Measurements from ENCODE around the gene AADACL4. TPM values are rescaled to one million over a fixed set of nuclear protein-coding genes. Genes with fewer than 3 reads are reported as not detected.
"Not testable (repeated sequence)": the region's sequence is repeated elsewhere in the genome, so short reads cannot be mapped to it uniquely, and the experiment has no call there.

AADACL4 gene
- total RNA-seq, 1 donor from 2014 or later, result not detected

- DNase-seq (ENCODE audit: low read depth, low spot score), result no peak
Measured at GRCh38 chr1:12629511-12629956, 14.4 kb upstream of the AADACL4 start.

GRCh38 chr1:12629985-12630760 lies 13.7 kb upstream of the AADACL4 start:
- DNase-seq (ENCODE audit: low read depth, low spot score), result no peak

GRCh38 chr1:12630946-12631530 lies 12.8 kb upstream of the AADACL4 start:
- no peak for DNase-seq (ENCODE audit: low read depth, low spot score)

GRCh38 chr1:12631571-12631970 lies 12.3 kb upstream of the AADACL4 start:
- no peak for DNase-seq (ENCODE audit: low read depth, low spot score)

GRCh38 chr1:12634156-12634555 lies 9.7 kb upstream of the AADACL4 start:
- DNase-seq (ENCODE audit: low read depth, low spot score), result no peak

GRCh38 chr1:12634696-12635202 lies 9.1 kb upstream of the AADACL4 start:
- peak; percentile 49 for DNase-seq (ENCODE audit: low read depth, low spot score)

- DNase-seq (ENCODE audit: low read depth, low spot score), result peak; percentile 63
Measured at GRCh38 chr1:12636098-12636950, 7.6 kb upstream of the AADACL4 start.

GRCh38 chr1:12637693-12638092 lies 6.2 kb upstream of the AADACL4 start:
- no peak for DNase-seq (ENCODE audit: low read depth, low spot score)

- no peak for DNase-seq (ENCODE audit: low read depth, low spot score)
Measured at GRCh38 chr1:12640237-12640957, 3.5 kb upstream of the AADACL4 start.

- DNase-seq (ENCODE audit: low read depth, low spot score), result no peak
Measured at GRCh38 chr1:12640958-12641272, 3.0 kb upstream of the AADACL4 start.

- DNase-seq (ENCODE audit: low read depth, low spot score), result no peak
Measured at GRCh38 chr1:12643079-12643478, 806 bp upstream of the AADACL4 start.

GRCh38 chr1:12644237-12644636 lies 352 bp downstream of the AADACL4 start:
- no peak for DNase-seq (ENCODE audit: low read depth, low spot score)

GRCh38 chr1:12644829-12645228 lies 944 bp downstream of the AADACL4 start:
- no peak for DNase-seq (ENCODE audit: low read depth, low spot score)

- not testable (repeated sequence) for DNase-seq (ENCODE audit: low read depth, low spot score)
Measured at GRCh38 chr1:12645401-12645800, 1.5 kb downstream of the AADACL4 start.

GRCh38 chr1:12648741-12649140 lies 4.9 kb downstream of the AADACL4 start:
- no peak for DNase-seq (ENCODE audit: low read depth, low spot score)

- no peak for DNase-seq (ENCODE audit: low read depth, low spot score)
Measured at GRCh38 chr1:12649971-12650421, 6.1 kb downstream of the AADACL4 start.

GRCh38 chr1:12654004-12654567 lies 10.2 kb downstream of the AADACL4 start:
- no peak for DNase-seq (ENCODE audit: low read depth, low spot score)

- DNase-seq (ENCODE audit: low read depth, low spot score), result no peak
Measured at GRCh38 chr1:12654657-12655056, 10.8 kb downstream of the AADACL4 start.

GRCh38 chr1:12656575-12656974 lies 12.7 kb downstream of the AADACL4 start:
- DNase-seq (ENCODE audit: low read depth, low spot score), result no peak

- DNase-seq (ENCODE audit: low read depth, low spot score), result no peak
Measured at GRCh38 chr1:12657060-12657884, 13.4 kb downstream of the AADACL4 start.

Measured in pulmonary artery endothelial cell (primary cell).